Temporal lobe (tissue), 1 donor: ENCODE results near the gene RPE. TPM values are rescaled to one million over a fixed set of nuclear protein-coding genes. Genes with fewer than 3 reads are reported as not detected.

Experiments
- total RNA-seq: library from RNA; depleted of rRNA; stranded (reverse); fragments of >200 nt; gene quantifications from one replicate; pipeline ENCODE4 v1.2.3, GENCODE V29; 2014

RPE gene
- total RNA-seq, 1 donor from 2014 or later: 53.8 TPM

Other genes with a start within 250 kb of the RPE start
- gene UNC80, start 230.8 kb upstream of the RPE start, total RNA-seq: 11.8 TPM
- gene KANSL1L, start 168.8 kb downstream of the RPE start, total RNA-seq: 63.4 TPM
- 4.7 TPM for gene ACADL, start 222.8 kb downstream of the RPE start, total RNA-seq